GM19043 (cell line): ENCODE results near the gene INPP4A.
"Not testable (repeated sequence)": the region's sequence is repeated elsewhere in the genome, so short reads cannot be mapped to it uniquely, and the experiment has no call there.

ENCODE experiments used
- ATAC-seq: cut with Tn5 transposase; IDR thresholded peaks from one replicate; pipeline ENCODE4 v1.9.1; 2021; ENCODE audit warnings: low read depth; ENCODE audit not compliant: unreplicated experiment

Gene INPP4A

DNA sequence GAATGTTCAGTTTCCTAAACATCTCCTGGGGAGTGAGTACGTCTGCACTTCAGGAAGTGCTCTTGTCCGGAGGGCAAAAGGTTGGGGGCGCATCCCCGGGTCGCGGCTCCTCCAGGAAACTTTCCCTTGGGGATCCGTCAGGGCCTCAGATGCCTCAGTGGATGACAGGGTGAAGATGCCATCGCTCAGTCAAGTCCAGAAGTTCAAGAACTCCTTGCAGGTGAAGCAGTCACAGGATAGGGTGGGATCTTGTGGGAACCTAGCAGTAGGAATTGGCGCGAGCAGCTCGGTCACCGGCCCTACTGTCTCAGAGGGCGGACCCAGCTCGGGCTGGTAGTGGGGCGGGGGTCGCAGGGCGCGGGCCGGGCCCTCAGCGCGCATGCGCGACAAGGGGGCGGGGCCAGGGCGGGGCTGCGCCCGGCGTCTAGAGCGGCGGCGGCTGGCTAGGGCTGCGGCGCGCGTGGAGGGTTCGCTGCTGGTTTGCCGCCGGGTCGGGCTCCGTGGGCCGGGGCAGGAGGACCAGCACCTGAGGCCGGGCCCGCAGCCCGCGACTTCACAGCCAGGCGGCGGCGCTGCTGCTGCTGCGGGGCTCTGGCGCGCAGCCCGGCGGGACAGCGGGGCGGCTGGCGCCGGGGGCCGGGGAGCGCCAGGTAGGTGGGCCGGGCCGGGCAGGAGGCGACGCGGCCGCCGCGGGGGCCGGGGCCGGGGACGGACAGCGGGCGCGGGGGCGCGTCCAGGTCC is at the start of gene INPP4A:
TSS of gene INPP4A (plus strand) at position 423 of the 741 bp plus-strand sequence. CDS start 75,191 bp downstream, outside the sequence.
- peak; percentile 68 for ATAC-seq

DNA sequence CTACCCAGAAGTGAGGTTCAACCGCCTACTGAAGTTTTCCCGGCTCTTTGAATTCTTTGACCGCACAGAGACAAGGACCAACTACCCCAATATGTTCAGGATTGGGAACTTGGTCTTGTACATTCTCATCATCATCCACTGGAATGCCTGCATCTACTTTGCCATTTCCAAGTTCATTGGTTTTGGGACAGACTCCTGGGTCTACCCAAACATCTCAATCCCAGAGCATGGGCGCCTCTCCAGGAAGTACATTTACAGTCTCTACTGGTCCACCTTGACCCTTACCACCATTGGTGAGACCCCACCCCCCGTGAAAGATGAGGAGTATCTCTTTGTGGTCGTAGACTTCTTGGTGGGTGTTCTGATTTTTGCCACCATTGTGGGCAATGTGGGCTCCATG is 48.7 kb upstream of the INPP4A start:
- ATAC-seq, result no peak

DNA sequence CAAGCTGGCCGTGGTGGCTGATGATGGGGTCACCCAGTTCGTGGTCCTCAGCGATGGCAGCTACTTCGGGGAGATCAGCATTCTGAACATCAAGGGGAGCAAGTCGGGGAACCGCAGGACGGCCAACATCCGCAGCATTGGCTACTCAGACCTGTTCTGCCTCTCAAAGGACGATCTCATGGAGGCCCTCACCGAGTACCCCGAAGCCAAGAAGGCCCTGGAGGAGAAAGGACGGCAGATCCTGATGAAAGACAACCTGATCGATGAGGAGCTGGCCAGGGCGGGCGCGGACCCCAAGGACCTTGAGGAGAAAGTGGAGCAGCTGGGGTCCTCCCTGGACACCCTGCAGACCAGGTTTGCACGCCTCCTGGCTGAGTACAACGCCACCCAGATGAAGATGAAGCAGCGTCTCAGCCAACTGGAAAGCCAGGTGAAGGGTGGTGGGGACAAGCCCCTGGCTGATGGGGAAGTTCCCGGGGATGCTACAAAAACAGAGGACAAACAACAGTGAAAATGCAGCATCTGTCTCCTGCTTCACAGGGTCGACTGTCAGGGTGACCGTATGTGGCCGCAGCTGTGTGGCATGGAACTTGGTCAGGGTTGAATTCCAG is 47.8 kb upstream of the INPP4A start:
- no peak for ATAC-seq

DNA sequence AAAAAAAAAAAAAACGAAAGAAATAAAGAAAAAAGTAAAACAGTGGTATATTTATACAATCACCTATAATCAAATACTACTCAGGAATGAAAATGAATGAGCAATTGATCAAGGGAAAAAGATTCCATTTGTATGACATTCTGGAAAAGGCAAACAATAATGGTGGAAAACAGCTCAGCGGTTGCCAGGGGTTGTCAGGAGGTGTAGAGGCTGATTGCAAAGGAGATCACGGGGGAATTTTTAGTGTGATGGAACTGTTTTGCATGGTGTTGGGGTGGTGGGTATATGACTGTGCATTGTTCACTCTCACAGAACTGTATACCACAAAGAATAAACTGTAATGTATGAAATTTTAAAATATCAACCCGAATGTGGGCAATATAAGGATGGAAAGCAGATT is 45.5 kb upstream of the INPP4A start:
- no peak for ATAC-seq

DNA sequence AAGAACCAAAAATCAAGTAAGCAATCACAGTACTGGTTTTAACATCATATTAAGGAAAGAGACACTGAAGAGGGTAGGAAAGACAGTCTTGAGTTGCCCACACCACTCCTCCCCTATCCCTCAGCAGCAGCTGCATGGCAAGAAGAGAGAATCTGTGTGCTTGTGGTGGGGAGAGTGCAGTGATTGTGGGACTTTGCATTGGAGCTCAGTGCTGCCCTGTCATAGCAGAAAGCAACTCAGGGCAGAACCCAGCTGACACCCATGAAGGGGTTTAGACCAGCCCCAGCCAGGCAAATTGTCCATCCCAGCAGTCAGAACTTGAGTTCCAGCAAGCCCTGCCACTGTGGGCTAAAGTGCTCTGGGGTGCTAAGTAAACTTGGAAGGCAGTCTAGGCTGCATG is 40.8 kb upstream of the INPP4A start:
- ATAC-seq, result no peak

DNA sequence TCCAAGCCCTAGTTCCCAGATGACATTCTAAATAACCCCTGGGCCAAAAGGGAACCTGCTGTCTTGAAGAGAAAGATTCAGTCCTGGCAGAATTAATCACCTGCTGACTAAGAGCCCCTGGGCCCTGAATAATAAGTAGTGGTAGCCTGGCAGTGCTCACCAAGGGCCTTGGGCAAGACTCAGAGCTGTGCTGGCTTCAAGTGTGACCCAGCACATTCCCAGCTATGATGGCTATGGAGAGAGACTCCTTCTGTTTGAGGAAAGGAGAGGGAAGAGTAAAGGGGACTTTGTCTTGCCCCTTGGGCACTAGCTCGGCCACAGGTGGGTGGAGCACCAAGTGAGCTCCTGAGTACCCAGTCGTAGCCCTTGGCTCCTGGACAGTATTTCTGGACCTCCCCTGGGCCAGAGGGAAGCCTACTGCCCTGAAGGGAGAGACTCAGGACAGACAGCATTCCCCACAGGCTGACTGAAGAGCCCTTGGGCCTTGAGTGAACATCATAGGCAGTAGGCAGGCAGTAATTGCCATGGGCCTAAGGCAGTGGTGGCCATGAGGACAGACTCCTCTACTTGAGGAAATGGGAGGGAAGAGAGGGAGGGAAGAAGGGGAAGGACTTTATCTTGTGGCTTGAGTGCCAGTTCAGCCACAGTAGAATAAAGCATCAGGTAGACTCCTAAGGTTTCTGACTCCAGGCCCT is 40.0 kb upstream of the INPP4A start:
- ATAC-seq, result no peak

DNA sequence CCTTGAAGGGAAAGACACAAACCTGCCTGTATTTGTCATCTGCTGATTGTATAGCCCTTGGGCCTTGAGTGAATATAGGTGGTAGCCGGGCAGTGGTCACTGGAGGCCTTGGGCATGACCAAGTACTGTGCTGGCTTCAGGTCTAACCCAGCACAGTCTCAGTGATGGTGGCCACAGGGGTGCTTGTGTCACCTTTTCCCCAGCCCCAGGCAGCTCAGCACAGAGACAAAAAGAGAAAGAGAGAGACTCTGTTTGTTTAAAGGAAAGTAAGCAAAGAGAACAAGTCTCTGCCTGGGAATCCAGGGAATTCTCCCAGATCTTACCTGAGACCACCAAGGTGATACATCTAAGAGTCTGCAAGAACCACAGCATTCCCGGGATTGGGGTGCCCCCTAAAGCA is 39.4 kb upstream of the INPP4A start:
- no peak for ATAC-seq

DNA sequence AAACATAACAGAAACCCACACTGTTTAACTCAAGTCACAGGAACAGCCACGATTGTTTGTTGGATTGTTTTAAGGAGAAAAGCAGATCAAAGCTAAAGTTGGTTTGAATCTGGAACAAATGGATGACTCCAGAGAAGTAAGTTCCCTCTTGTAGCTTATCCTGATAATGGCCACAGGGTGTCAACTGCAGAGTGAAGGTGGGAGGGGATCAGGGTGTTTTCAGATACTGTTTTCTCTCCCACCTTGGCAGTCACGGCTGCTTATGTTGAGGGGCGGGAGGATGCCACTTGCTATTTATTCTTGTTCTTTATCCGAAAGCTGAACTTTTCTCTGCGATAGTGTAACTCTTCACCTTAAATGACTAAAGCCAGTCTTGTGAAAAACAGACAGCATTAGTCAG is 36.5 kb upstream of the INPP4A start:
- no peak for ATAC-seq

DNA sequence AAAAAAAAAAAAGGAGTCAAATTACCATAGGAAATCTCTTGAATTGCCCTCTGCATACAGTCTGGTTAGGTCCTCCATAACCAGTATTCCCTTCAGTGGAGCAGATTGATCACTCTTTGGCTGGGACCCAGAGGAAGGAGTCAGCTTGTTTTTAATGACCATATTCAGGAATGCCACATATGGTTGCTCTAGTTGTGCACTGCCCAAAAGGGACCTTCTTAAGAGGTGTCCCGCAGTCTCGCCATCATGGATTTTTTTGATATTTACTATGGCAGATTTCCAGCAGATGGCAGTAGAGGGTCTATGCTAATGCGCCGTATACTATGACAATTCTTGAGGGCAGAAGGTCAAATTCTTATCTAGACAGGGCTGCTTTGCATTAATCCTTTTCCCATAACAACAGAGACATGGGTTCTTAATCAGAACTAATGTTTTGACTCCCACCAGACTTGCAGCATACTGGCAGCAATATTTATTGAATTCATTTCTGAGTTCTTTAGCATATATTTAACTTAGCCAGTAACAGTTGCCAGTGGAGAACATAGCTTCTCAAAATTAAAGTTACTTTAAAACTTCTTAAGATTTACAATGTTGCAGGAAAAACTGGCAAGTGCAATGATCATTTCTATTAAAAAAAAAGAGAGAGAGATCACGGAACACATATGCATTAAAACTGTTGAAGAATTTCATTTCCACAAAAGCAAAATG is 31.8 kb upstream of the INPP4A start:
- ATAC-seq, result no peak

DNA sequence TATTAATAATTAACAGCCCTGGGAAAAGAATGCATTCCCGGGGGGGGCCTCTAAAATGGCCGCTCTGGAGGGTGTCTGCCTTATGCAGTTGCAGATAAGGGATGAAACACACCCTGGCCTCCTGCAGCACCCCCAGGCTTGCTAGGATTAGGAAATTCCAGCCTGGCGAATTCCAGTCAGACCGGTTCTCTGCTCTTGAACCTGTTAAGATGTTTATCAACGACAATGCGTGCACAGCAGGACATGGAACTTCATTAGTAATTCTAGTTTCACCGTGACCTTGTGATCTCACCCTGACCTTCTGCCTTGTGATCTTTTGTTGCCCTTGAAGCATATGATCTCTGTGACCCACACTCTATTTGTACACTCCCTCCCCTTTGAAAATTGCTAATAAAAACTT is 30.4 kb upstream of the INPP4A start:
- not testable (repeated sequence) for ATAC-seq

DNA sequence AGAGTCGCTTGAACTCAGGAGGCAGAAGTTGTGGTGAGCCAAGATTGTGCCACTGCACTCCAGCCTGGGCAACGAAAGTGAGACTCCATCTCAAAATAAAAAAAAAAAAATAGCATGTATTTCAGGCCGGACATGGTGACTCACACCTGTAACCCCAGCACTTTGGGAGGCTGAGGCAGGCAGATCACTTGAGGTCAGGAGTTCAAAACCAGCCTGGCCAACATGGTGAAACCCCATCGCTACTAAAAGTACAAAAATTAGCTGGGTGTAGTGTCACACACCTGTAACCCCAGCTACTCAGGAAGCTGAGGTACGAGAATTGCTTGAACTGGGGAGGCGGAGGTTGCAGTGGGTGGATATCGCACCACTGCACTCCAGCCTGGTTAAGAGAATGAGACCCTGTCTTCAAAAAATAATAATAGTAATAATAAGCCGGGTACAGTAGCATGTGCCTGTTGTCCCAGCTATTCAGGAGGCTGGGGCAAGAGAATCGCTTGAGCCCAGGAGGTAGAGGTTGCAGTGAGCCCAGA is 28.9 kb upstream of the INPP4A start:
- not testable (repeated sequence) for ATAC-seq

DNA sequence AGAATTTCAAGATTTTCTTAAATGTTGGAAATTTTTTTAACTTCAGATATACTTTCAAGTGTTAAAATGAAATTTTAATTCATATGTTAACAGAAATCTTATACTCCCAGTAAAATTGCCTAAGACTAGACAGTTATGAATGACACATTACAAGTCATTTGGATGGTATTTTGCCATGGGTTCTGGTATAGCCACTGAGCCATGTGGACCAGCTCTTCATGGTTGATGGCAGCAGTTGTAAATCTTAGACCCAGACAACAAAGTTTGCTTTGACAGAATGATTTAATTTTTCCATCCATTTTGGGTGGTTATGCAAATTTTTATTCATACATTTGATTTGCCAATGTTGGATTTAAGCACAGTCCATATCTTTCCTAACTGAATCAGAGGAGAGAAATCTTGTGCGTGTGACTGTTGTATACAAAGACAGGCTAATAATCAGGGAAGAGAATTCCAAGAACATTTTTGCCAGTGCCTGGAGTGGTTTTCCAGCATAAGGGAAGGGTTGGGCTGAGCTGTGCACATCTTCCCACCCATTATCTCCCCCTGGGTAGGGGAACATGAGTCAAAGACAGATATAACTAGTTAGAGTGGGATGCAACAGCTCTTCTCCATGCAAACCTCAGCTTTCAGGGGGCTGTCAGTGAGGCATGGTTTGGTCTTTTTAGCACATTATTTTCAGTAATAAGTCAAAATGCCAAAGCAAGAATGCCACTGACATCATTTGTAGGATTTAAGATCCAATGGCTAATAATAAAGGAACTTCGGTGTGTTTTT is 28.1 kb upstream of the INPP4A start:
- no peak for ATAC-seq

DNA sequence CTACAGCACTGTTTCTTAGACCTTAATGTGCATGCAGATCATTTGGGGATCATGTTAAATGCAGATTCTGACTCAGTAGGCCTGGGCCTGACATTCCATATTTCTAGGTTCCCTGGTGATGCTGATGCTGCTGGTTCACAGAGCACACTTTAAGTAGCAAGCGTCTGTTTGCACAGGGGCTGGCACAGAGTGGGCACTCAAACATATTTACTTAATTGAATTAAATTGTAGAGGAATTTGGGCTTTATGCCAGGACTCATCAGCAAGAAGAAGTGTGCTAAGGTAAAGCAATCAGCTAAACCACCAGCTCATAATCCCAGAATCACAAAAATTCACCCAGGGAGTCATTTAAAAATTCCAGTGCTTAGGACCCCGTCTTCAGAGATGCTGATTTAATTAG is 25.1 kb upstream of the INPP4A start:
- no peak for ATAC-seq

DNA sequence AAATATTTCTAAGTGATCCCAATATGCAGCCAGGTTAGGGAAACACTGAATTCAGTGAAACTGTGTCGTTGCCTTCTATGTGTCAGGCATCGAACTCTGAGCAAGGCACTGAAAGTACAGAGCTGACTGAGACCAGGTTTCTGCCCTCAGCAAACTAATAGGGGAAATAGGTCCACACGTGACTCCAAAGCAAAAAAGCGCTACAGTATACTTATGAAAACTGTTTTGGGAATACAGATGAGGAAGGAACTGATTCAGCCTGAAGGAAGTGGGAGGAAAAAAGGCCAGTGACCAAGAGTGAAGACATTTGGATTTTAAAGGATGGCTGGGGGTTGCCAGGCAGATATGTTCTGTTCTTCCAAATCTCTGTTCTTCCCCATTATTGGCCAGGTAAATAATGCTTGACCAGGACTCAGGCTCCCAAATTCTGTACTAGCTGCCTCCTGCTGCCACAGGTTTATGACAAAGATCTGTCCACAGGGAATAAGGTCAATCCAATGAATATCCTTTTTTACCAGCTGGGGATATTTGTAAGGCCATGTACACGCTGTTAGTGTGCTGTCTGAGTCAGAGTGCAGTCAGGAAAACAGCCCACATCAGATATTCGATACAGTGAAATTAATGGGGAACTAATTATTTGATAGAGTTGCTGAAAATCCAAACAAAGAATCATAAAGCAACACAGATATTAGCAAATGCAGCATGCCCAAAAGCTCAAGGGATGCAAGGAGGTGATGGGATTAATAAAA is 24.5 kb upstream of the INPP4A start:
- ATAC-seq, result no peak

DNA sequence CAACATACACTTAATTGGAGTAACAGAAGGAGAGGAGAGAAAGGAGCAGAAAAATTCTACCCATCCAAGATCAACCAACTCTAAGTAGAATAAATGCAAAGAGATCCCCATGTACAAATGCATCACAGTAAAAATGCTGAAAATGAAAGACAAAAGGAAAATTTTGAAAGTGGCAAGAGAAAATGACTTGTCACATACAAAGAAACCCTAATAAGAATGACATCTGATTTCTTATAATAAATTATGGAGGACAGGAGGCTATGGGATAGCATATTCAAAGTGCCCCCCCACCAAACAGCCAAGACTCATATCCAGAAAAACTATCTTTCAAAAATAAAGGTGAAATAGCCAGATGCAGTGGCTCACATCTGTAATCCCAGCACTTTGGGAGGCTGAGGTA is 22.2 kb upstream of the INPP4A start:
- ATAC-seq, result no peak

DNA sequence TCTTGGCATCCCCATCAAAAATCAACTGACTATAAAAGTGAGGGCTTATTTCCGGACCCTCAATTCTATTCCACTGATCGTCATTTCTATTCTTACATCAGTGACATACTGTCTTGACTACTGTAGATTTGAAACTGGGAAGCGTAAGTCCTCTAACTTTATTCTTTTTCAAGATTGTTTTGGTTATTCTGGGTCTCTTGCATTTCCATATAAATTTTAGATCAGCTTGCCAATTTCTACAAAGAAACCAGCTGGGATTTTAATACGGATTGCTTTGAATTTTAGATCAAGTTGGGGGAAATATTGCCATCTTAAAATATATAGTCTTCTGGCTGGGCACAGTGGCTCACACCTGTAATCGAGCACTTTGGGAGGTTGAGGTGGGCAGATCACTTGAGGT is 17.9 kb upstream of the INPP4A start:
- ATAC-seq, result no peak

DNA sequence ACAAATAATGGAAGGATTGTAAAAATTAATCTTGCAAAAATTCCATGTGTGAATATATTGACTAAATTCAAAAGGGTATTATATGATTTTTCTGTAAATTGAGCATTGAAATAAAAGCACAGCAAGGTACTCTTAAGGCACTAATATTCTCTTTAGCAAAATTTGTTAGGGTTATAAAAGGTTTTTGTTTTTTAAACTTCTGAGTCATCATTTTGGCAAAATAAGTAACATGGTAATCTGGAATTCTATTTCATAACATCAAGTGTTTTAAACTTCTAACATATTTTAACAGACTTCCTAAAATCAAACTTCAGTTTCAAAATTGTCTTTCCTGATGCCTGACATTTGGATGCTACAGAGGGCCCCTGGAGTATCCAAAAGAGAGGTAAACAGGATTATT is 12.5 kb upstream of the INPP4A start:
- ATAC-seq, result no peak

DNA sequence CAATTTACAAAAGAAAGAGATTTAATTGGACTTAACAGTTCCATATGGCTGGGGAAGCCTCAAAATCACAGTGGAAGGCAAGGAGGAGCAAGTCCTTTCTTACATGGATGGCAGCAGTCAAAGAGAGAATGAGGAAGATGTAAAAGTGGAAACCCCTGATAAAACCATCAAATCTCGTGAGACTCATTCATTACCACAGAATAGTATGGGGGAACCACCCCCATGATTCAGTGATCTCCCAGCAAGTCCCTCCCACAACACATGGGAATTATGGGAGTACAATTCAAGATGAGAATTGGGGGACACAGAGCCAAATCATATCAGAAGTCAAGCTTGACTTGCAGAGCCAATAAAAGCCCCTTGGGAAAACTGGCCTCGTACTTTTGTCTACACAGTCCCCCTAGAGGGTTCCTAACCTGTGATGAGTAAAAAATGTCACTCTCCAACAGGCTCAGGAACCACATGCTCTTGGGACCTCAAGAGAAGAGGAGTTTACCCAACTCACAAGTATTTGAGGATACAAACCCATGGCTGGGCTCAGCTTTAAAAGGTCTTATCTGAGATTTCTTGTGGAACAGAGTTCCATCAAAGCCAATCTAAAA is 11.2 kb upstream of the INPP4A start:
- ATAC-seq, result no peak

DNA sequence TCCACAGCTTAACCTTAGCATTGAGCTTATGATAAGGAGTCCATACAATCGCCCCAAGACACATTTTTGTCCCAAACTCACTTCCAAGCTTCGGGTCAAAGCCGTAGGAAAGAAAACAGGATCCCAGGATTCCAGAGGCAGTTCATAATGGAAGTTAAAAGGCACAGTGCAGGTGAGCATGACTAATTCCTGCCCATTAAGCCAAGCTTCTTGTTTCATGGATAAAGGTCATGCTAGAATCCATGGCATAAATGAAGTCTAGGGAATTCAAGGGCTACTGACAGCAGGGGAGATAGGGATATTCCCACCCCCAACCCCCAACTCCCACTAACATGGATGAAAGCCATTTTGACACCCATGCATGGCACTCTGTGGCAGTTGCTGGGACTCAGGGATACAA is 10.2 kb upstream of the INPP4A start:
- no peak for ATAC-seq
